K562 (cell line): ENCODE measurements around the gene KLHL6. TPM values are rescaled to one million over a fixed set of nuclear protein-coding genes. Genes with fewer than 3 reads are reported as not detected.
"Not testable (repeated sequence)": the region's sequence is repeated elsewhere in the genome, so short reads cannot be mapped to it uniquely, and the experiment has no call there.

Experiments used
- ATAC-seq: fragments of 200-7000 bp; cut with Tn5 transposase; 3 replicates; pipeline ENCODE4 v1.9.1; 2020; ENCODE audit warnings: moderate library complexity
- BruUV-seq: library from RNA; stranded (reverse); fragments of 400-500 nt; replicated peaks from 2 replicates; lab custom pipeline; 2021; lab: Mats Ljungman, UMichigan
- CTCF ChIA-PET: fragments of 300-600 bp; formaldehyde crosslinking; extraction: SDS; loops from one replicate; lab custom pipeline; 2021; ENCODE audit warnings: low intra/inter-chr PET ratio; lab: Yijun Ruan, JAX
- POLR2A ChIA-PET: fragments of 300-600, 350-650 bp; sonication (Branson Sonifier 250); formaldehyde crosslinking; extraction: SDS; loops from one replicate; lab custom pipeline; 2021; ENCODE audit warnings: antibody characterized with exemption, inconsistent platforms; lab: Yijun Ruan, JAX
- DNase-seq, 4 experiments: peaks; one replicate each; pipeline versions ENCODE4 v3.0.0 to v3.0.0-alpha.2; 2011 to 2018; ENCODE audit warnings: low spot score in 3 of 4, mixed read lengths in 3 of 4; ENCODE audit errors: extremely low read depth in 1 of 4
- FAIRE-seq: peaks from 2 replicates; lab custom pipeline; 2011; peaks lifted over from hg19 to GRCh38; lab: Jason Lieb, UNC
- H2AFZ ChIP-seq: 2 replicates; pipeline ENCODE4 v1.6.0; 2011; ENCODE audit warnings: low read depth, low read length, control low read depth, inconsistent platforms
- H3K27ac ChIP-seq: fragments of 200-600 bp; 3 replicates; pipeline ENCODE4 v1.8.0; 2011; ENCODE audit warnings: low read depth, mild to moderate bottlenecking, control low read depth, inconsistent platforms, low read length, moderate library complexity, mixed read lengths; ENCODE audit errors: extremely low read depth
- H3K27me3 ChIP-seq, 2 experiments: fragments of 300-600 bp in 1 of 2; 2 replicates in 1 of 2; 3 replicates in 1 of 2; pipeline versions ENCODE4 v1.6.0 to v1.8.0; 2011; ENCODE audit warnings: inconsistent platforms in 2 of 2, low read length in 2 of 2, mild to moderate bottlenecking in 1 of 2, mixed read lengths in 1 of 2, moderate library complexity in 1 of 2; ENCODE audit not compliant: control insufficient read depth in 2 of 2, insufficient read depth in 2 of 2
- H3K36me3 ChIP-seq: fragments of 300-600 bp; 3 replicates; pipeline ENCODE4 v1.8.0; 2011; ENCODE audit warnings: mild to moderate bottlenecking, low read length, inconsistent platforms; ENCODE audit not compliant: control insufficient read depth, insufficient read depth
- H3K4me1 ChIP-seq, 2 experiments: fragments of 200-600 bp in 1 of 2; replicated peaks in 1 of 2; 2 replicates in 1 of 2; 3 replicates in 1 of 2; pipeline versions ENCODE4 v1.5.1 to v1.8.0; 2011; ENCODE audit warnings: inconsistent platforms in 2 of 2, low read length in 2 of 2, mild to moderate bottlenecking in 1 of 2, mixed read lengths in 1 of 2, moderate library complexity in 1 of 2; ENCODE audit not compliant: control insufficient read depth in 2 of 2, insufficient read depth in 2 of 2
- H3K4me2 ChIP-seq: 2 replicates; pipeline ENCODE4 v1.6.1; 2011; ENCODE audit warnings: low read length, control low read depth, inconsistent platforms, mixed read lengths; ENCODE audit not compliant: insufficient read depth
- H3K4me3 ChIP-seq: fragments of 200-600 bp; sonication (generic), shearing (Covaris generic); 2 replicates; pipeline ENCODE4 v1.5.1; 2016; ENCODE audit warnings: control low read depth, inconsistent platforms
- H3K79me2 ChIP-seq: fragments of 200-600 bp; 3 replicates; pipeline ENCODE4 v1.8.0; 2011; ENCODE audit warnings: low read length, inconsistent platforms; ENCODE audit not compliant: control insufficient read depth, insufficient read depth
- H3K9ac ChIP-seq, 2 experiments: 2 replicates each; pipeline versions ENCODE4 v1.6.0 to v1.6.1; 2011; ENCODE audit warnings: low read depth in 2 of 2, low read length in 2 of 2, control low read depth in 1 of 2, inconsistent platforms in 1 of 2, mild to moderate bottlenecking in 1 of 2, mixed read lengths in 1 of 2; ENCODE audit not compliant: insufficient read depth in 1 of 2
- H3K9me1 ChIP-seq: one replicate; pipeline ENCODE4 v1.6.0; 2011; ENCODE audit warnings: inconsistent platforms, mild to moderate bottlenecking, low read length, moderate library complexity; ENCODE audit not compliant: control insufficient read depth, insufficient read depth
- H3K9me3 ChIP-seq: replicated peaks from 2 replicates; pipeline ENCODE4 v1.5.1; 2011; ENCODE audit warnings: low read depth, low read length, inconsistent platforms; ENCODE audit not compliant: control insufficient read depth, insufficient read depth
- H4K20me1 ChIP-seq: replicated peaks from 2 replicates; pipeline ENCODE4 v1.6.1; 2011; ENCODE audit warnings: low read length, inconsistent platforms, mixed read lengths; ENCODE audit not compliant: control insufficient read depth, insufficient read depth
- WGBS: fragments of 100-300 bp; shearing (Covaris generic); methylation state at CpG from one replicate; pipeline ENCODE4 v1.1.6; 2016; ENCODE audit warnings: low coverage, mixed read lengths; ENCODE audit not compliant: insufficient coverage; ENCODE audit errors: missing lambda C conversion rate; 5-methylcytosine and 5-hydroxymethylcytosine counted together
- in situ Hi-C: fragments of 300-500 bp; cut with MboI; formaldehyde crosslinking; loops from 4 replicates; pipeline ENCODE4 v1.15.0; 2018; ENCODE audit warnings: inconsistent platforms, mixed read lengths
- intact Hi-C: fragments of 100-400 bp; cut with micrococcal nuclease; formaldehyde crosslinking; loops from 2 replicates; pipeline ENCODE4 v1.14.2; 2022
- polyA plus RNA-seq, 8 experiments: library from polyadenylated mRNA; depleted of rRNA in 4 of 8; stranded (reverse) in 5 of 8; unstranded in 3 of 8; fragments of >200 nt; fragmentation: Nextera tagmentation in 2 of 8; fragmentation: Illumina TruSeq in 1 of 8; extraction: Ambion mirVana in 2 of 8; extraction: Trizol in 1 of 8; gene quantifications; 2 replicates each; pipeline versions ENCODE4 v1.2.1 to v1.2.3, GENCODE V29; 2011 to 2014; ENCODE audit warnings: inconsistent platforms in 1 of 8, missing spikeins in 1 of 8
- total RNA-seq, 7 experiments: library from RNA; depleted of rRNA in 6 of 7; stranded (reverse); fragments of >200 nt in 6 of 7; fragmentation: Illumina TruSeq in 2 of 7; extraction: Trizol in 2 of 7; gene quantifications; 2 replicates each; pipeline versions ENCODE4 v1.2.1 to v1.2.3, GENCODE V29; 2011 to 2021; ENCODE audit warnings: low replicate concordance in 1 of 7
- TF ChIP-seq, protein P1 (sequence below), 3 experiments: fragments of 200-800 bp in 1 of 3; sonication (Bioruptor generic) in 1 of 3; sonication (generic) in 1 of 3; formaldehyde crosslinking in 1 of 3; IDR thresholded peaks; 2 replicates each; pipeline versions ENCODE4 v1.6.1 to v1.8.0; 2016 to 2022; ENCODE audit warnings: mild to moderate bottlenecking in 2 of 3, missing compliant biosample characterization in 2 of 3, missing genetic modification characterization in 2 of 3, missing genetic modification reagents in 1 of 3

KLHL6 gene
- total and polyA plus RNA-seq, 9 of the 15 experiments (the other 6 are each of a cell fraction or from before 2014, with no cell fraction given), result 0.18 to 2.1 (median 1.4) TPM

DNA sequence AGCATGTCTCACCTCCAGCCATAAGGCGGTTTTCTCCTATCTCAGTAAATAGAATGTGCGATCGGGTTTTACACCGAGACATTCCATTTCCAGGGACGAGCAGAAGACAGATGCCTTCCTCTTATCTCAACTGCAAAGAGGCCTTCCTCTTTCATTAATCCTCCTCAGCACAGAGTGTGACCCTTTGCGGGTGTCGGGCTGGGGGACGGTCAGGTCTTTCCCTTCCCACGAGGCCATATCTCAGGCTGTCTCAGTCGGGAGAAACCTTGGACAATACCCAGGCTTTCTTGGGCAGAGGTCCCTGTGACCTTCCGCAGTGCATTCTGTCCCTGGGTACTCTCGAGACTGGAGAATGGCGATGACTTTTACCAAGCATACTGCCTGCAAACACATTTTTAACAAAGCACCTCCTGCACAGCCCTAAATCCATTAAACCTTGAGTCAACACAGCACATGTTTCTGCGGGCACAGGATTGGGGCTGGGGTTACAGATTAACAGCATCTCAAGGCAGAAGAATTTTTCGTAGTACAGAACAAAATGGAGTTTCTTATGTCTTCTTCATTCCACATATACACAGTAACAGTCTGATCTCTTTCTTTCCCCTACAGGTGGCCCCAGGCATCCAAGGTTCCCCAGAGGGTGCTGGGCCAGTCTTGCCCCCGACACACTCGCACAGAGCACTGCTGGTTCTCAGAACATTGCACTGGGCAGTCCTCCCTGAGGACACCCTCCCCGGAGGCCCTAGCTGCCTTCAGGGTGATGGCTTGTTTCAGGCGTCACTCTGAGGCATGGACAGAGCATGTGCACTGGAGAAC, 34.6 kb downstream of the KLHL6 start (continued):
- TF ChIP-seq, protein P1, sequence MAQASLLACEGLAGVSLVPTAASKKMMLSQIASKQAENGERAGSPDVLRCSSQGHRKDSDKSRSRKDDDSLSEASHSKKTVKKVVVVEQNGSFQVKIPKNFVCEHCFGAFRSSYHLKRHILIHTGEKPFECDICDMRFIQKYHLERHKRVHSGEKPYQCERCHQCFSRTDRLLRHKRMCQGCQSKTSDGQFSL (CRISPR knock-in tag; IDR thresholded peaks at IDR 0.05), result not testable (repeated sequence)
- TF ChIP-seq, protein P1 (tag; IDR thresholded peaks at IDR 0.05), result peak in 1 of 2 experiments; percentile 87; a peak in 2 of 4 replicates

DNA sequence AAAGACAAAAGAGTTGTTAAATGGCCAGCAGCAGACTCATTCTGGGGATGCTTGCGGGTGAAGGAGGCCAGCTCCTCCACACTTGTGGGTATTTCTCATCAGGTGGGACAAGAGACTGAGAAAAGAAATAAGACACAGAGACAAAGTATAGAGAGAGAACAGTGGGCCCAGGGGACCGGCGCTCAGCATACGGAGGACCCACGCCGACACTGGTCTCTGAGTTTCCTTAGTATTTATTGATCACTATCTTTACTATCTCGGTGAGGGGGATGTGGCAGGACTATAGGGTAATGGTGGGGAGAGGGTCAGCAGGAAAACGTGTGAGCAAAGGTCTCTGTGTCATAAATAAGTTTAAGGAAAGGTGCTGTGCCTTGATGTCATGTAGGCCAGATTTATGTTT, 35.2 kb downstream of the KLHL6 start:
- DNase-seq, H4K20me1 ChIP-seq, in situ Hi-C loops, H3K9me1 ChIP-seq, H3K79me2 ChIP-seq, ATAC-seq, H3K27me3 ChIP-seq, CTCF ChIA-PET, H3K9me3 ChIP-seq, intact Hi-C loops, H3K27ac ChIP-seq, FAIRE-seq, POLR2A ChIA-PET, H3K4me3 ChIP-seq, H3K36me3 ChIP-seq, BruUV-seq: not testable (repeated sequence)
- Histone ChIP-seq H3K4me1 (peaks cover 12 to 38% of the 10 kb centered on the region in 2 experiments; a peak in 4 of 5 replicates), H2AFZ (0 out of 2 replicates have a peak overlapping the region, but pooled peaks have one; percentile 53), H3K9ac (peak overlapping the region in 1 of 2 experiments; percentile 45; a peak in 1 of 4 replicates), H3K4me2 (peak overlapping the region; percentile 24; the same call in 1 of the 2 replicates)
- 25% methylated on average over 7 of the region's 8 CpGs for WGBS
